Epithelial cell of esophagus (primary cell): Measurements from ENCODE around the gene RAD18.

Experiments
- DNase-seq: peaks from one replicate; pipeline ENCODE4 v3.0.0; 2010; ENCODE audit warnings: low read depth
- H3K4me3 ChIP-seq: 2 replicates; pipeline ENCODE4 v1.5.1; 2011; ENCODE audit warnings: mild to moderate bottlenecking, low read length, control low read depth
- CTCF ChIP-seq: IDR thresholded peaks from 2 replicates; pipeline ENCODE4 v1.5.1; 2011; ENCODE audit warnings: low read depth, mild to moderate bottlenecking, low read length, control low read depth, inconsistent platforms; ENCODE audit not compliant: insufficient read depth; ENCODE audit errors: missing control alignments

Gene RAD18

GRCh38 chr3:9000041-9000440 is 36.8 kb upstream of the RAD18 start:
- no peak for TF ChIP-seq CTCF
- no peak for DNase-seq
- no peak overlapping the region for H3K4me3 ChIP-seq

DNA sequence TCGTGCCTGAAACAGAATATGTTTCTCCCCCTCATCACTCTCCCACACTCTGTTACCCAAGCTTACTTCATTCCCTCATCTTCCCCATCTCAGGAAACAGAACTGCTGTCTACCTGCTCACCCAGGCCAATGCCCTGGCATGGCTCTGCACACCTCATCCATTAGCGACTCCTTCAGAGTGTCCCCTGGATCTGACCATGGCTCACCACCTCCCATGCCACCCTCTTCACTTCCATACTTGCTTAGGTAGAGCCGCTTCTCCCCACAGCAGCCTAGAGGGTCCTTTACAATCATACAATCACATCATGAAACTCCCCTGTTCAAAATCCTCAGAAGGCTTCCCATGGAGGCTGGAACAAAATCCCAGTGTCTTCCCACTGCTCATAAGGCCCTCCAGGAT is 33.9 kb upstream of the RAD18 start:
- no peak for DNase-seq
- H3K4me3 ChIP-seq, result no peak overlapping the region
- TF ChIP-seq CTCF, result no peak

GRCh38 chr3:8996681-8997121 is 33.4 kb upstream of the RAD18 start:
- DNase-seq, result no peak
- TF ChIP-seq CTCF, result no peak
- no peak overlapping the region for H3K4me3 ChIP-seq

GRCh38 chr3:8996216-8996615 is 32.9 kb upstream of the RAD18 start:
- no peak overlapping the region for H3K4me3 ChIP-seq
- DNase-seq, result no peak
- TF ChIP-seq CTCF, result no peak

GRCh38 chr3:8994226-8994625 is 31.0 kb upstream of the RAD18 start:
- DNase-seq, result no peak
- H3K4me3 ChIP-seq, result no peak overlapping the region
- TF ChIP-seq CTCF, result no peak

- H3K4me3 ChIP-seq, result no peak overlapping the region
- no peak for DNase-seq
- no peak for TF ChIP-seq CTCF
Measured at GRCh38 chr3:8993331-8993730, 30.1 kb upstream of the RAD18 start.

DNA sequence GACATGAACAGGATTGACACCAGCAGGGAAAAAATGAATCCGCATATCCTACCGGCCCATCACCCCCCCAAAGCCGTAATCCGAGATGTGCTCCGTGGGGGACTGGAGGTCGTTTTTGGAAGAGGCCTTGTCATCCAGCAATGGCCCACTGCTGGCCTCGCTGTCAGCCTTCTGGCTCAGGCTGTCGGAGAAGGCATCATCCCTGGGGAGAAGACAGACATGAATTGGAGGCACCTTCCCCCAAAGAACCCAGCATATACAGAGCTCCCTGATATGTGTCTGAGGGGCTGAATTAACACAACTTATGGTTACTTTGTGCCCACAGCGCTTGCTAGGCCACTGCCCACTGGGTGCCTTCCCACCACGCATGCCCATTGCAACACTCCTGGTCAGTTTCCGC is 29.6 kb upstream of the RAD18 start:
- DNase-seq, result no peak
- H3K4me3 ChIP-seq, result no peak overlapping the region
- TF ChIP-seq CTCF, result no peak
